HG02970 (cell line): ENCODE results near the gene CFAP90.

Experiments
- ATAC-seq: cut with Tn5 transposase; IDR thresholded peaks from one replicate; pipeline ENCODE4 v1.9.1; 2021; ENCODE audit warnings: mild to moderate bottlenecking, moderate library complexity, moderate number of reproducible peaks; ENCODE audit not compliant: unreplicated experiment, low FRiP score

The CFAP90 gene

DNA sequence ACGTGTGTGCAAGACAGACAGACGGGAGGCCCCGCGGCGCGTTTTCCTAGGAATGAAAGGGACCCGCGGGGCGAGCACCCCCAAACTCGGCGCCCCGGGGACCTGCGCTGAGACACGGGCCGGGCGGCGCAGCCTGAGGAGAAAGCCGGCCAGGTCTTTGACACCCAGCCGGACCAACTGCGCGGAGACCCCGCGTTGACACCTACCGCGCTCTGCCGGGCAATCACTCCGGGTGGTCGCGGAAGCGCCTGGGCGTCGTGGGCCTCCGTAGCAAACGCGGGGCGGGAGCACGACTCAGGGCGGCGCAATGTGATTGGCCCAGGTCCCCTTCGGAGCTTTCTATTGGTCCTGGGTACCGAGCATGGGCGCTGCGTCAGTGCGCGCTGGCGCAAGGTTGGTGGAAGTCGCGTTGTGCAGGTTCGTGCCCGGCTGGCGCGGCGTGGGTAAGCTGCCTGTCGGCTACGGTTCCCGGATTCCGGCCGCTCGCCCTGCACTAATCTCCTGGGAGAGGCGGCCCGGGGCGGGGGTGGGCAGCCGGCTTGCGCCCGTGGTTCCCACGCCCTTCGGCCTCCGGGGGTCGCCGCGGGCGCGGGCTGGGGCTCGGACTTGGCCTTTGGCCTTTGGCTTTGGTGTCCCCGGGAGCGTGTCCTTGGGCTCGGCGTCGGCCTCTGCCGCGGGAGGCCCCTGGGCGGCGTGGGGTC is 18.0 kb upstream of the CFAP90 start, which contains the start of the genes FASTKD3 and MTRR:
FASTKD3 (minus strand) TSS at position 259 of the 701 bp plus-strand sequence. CDS start 948 bp downstream, outside the sequence.
MTRR (plus strand) TSS at position 376 of the 701 bp plus-strand sequence. CDS start 1,647 bp downstream, outside the sequence.
- ATAC-seq: peak; percentile 99

DNA sequence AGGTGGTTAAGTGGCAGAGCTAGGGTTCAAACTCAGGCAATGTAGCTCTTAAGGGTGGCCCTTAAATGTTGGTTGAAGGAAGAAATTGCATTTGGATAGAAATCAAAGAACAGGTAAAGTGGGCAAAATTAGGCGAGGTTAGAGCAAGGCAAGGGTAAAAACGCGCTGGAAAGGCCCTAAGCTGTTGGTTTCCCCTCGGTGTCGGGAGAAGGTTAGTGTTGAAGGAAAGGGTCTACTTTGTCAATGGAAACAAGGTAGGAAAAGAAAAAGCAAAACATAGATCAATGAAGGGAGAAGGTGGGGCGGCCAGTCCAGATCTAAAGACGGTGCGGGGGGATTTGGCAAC is 17.5 kb upstream of the CFAP90 start:
- ATAC-seq: no peak

DNA sequence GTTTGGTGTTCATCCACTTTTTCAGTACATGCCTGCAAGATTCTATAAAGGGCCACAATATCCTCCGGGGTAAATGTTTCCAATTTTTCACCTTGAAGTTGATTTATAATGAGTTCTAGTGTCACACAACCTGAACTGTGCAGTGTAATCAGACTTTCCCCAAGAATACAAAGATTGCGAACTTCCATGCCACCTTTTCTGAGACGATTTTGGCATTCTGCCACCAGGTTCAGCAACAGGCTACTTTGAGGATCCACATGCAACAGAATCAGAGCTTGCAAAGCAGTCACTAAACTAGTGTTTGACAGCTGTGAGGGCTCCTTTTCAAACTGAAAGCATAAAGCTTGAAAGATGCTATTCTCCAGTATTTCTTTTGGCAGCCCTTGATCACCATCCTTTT is 16.3 kb upstream of the CFAP90 start:
- ATAC-seq: no peak

DNA sequence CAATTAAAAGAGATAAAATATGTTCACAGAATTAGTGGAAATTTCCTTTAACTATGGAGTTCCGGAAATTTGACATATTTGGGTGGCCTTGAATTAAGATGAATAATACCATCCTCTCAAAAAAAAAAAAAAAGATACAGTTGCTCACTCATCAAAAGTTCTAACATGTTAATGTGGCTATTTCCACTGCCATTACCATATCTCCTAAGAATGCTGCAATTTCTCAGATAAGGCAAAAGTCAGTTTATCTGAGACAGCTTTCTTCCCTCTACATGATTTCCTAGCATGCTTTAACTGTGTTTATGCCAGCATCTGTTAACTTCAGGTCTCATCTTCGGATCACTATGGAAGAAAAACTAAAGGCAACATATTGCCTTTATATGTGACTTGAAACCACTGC is 15.3 kb upstream of the CFAP90 start:
- ATAC-seq: no peak

DNA sequence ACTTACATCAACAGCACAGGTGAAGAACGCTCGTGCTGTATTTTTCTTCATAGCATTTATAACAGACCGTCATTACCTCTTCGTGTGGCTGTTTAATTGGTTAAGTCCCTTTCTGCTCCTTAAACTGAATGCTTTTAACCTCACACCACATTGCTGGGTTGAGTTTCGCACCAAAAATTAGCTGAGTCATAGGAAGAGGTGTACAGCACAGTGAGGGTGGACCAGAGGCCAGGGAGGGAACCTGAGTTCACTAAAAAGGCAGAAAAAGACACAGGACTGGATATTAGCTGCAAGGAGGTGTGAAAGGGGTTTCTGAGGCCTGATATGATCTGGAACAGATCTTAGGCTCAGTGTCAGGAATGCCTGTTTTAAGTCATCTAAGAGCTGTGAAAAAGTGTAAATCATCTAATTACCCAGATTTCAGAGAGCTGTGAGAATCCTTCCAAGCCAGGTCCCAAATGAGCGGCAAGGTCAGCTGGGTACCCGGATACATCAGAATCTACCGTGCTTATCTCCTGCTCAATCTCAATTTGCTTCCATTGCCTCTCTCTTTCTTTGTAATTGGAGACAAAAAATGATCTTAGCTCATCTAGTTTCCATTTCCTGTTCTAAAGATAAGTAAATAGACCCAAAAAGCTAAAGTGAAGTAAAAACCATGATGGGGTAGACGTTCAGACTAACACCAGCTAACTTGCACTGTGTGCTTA is 7.1 kb upstream of the CFAP90 start:
- ATAC-seq: no peak

DNA sequence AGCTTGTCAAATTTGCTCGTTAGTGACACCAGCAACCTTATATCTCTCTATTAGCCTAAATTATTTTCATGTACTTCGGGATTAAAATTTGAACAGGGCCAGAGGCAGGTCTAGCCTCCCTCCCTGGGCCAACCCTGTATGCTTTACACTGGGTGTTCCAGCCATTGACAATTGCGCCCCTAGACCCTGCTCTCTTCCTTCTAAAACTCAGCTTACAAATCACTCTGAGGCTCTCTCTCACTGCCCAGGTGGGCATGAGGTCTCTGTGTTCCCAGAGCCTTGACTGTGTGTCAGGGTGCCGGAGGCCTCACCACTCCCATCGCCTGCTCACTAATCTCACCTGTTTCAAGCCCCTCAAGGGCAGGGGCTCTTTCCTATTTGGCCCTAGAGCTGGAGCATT is 6.4 kb upstream of the CFAP90 start:
- no peak for ATAC-seq

DNA sequence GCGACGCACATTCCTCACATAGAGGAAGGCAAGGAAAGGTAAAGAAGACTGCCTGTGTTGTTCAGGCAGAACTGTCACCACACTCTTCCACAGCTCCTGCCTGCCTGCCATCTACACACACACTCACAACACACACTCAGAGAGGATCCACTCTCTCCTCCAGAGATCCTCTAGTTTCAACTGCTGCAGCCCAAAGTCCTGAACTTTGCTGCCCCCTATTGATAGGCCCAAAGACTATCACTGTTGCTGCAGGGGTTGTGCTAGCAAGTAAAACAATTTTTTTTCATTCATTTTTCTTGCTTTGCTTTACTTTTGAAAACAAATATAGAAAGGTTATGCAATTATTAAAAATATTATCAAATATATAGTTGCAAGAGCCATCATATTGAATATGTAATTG is 5.9 kb upstream of the CFAP90 start:
- no peak for ATAC-seq

DNA sequence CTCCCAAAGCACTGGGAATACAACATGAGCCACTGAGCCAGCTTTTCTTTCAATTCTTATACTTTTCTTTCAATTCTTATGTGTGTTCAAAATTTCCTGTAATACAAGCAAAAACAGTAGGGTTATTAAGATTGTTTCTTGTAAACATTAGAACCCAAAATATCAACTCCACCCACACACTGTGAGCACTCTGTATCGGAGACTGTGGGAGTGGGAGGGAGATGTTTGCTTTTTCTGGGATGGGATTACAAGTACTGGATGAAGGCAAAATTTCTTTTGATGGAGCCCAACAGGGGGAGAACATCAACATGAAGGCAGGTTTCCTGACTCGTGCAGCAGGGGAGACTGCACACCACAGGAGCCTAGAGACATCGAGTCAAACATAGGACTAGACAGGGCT is 4.7 kb upstream of the CFAP90 start:
- ATAC-seq: no peak

DNA sequence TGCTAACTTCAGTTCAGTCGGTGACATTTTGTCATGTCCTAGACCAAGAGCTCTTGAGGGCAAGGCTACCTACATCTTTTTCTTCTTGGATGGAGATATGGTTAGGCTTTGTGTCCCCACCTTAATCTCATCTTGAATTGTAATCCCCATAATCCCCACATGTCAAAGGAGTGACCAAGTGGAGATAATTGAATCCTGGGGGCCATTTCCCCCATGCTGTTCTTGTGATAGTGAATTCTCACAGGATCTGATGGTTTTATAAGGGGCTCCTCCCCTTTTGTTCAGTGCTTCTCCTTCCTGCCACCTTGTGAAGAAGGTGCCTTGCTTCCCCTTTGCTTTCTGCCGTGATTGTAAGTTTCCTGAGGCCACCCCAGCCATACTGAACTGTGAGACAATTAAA is 2.1 kb upstream of the CFAP90 start:
- ATAC-seq: no peak

DNA sequence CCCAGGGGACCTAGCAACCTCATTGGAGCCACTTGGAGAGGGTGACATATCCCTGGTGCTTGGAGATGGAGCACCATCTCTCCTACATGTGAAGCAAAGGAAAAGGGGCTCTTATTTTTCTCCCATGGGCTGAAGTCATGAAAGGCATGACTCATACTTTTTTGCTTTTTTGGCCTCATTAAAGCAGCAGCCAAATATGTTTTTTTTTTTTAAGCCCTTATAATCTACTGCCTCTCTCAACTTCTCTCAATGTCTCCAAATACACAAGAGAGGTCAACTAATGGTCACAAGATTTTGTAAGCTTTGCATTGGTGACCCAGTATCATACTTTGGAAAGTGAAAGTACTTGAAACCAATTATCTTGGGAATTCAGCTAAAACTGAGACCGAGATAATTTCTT is 1.6 kb upstream of the CFAP90 start:
- no peak for ATAC-seq

DNA sequence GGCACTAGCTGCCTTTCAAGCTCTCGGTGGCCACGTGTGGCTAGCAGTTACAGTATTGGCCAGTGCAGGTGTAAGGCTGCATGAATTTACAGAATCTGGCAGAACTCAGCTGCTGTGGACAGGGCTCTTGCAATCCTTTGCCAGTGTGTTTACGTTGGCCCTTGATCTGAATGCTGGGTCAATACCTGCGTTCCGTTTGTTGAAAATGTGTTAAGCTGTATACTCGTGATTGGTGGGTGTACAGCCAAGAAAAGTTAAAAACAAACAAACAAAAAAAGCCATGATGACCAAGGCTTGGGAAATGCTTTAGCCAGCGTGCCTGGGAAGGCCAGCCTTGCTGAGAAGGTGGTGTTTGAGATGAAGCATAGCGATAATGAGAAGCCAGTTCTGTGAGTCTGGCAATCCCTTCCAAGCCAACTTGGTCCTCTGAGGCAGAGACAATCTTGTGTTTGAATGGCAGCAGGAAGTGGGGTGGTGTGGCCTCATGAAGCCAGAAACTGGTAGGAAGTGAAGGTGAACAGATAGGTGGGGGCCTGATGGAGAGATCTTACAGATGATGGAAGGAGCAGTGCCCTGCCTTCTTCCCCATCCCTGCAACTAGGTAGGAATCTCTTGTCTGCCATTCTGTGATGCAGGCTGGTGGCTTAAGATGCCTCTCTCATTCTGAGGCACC is 820 bp upstream of the CFAP90 start:
- ATAC-seq: no peak

DNA sequence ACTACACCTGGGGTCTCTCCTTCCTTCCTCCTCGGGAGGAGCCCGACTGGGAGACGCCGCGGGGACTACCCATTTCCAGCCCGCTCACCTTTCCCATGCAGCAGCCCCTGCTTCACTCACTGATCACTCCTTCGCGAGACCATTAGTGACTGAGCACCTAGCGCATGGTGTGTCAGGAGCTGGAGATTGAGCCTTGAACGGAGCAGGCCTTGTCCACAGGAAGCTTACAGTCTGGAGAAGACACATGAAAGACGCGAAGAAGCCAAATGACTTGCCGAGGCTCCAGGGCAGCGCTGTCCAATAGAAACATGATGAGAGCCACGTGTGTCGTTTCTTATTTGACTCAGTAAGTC is 283 bp upstream of the CFAP90 start:
- ATAC-seq: no peak

DNA sequence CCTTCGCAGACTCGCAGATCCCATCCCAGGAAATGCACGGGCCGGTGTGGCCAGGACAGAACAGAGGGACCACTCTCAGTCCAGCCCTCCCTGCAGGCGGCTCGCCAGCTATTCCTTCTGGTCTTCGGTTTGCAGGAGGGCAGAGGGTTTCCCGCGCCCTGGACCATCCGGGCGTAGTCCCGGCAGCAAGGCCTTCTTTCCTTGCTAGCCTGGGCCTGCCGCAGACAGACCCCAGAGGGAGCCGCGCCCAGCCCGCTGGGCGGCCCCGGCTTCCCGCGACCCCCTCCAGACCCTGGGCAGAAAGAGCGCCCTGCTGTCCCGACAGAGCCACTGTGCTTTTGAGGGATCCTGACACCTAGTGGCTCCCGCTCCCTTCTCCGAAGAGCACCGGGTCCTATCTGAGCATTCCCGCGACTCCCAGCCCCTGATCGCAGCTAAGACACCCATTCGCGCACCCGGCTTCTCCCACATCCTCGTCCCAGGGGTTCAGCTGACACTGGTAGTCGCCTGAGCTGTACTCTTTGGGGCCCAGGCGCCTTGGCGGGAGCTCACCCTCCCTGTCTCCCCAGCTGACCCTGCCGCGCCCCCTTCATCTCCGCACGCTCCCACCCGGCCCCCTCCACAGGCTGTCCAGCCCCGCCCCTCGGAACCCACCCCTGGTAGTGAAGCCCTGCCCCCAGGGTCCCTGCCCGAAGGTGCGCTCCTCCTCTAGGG is 1.1 kb downstream of the CFAP90 start:
- no peak for ATAC-seq

DNA sequence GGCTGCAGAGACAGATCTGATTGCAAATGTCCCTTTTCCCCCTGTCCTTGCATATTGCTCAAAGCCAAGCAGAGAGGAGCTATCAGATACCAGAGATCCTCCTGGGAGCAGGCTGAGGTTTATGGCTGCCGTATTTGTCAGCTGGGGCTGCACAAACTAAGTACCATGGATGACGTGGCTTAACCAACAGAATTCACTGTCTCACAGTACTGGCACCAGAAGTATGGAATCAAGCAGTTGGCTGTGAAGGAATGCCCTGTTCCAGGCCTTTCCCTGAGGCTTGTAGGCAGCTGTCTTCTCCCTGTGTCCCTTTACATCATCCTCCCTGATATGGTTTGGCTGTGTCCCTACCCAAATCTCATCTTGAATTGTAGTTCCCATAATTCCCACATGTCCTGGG is 2.6 kb downstream of the CFAP90 start:
- no peak for ATAC-seq

DNA sequence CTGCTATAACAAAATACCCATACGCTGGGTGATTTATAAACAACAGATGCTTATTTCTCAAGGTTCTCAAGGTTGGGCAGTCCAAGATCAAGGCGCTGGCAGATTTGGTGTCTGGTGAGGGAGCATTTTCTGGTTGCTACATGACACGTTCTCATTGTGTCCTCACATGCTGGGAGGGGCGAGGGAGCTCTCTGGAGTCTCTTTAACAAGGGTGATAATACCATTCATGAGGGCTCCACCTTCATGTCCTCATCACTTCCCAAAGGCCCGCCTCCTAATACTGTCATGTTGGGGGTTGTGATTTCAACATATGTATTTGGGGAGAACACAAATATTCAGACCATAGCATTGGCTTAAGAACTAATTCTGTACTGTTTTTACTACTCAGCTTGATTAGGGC is 4.6 kb downstream of the CFAP90 start:
- no peak for ATAC-seq

DNA sequence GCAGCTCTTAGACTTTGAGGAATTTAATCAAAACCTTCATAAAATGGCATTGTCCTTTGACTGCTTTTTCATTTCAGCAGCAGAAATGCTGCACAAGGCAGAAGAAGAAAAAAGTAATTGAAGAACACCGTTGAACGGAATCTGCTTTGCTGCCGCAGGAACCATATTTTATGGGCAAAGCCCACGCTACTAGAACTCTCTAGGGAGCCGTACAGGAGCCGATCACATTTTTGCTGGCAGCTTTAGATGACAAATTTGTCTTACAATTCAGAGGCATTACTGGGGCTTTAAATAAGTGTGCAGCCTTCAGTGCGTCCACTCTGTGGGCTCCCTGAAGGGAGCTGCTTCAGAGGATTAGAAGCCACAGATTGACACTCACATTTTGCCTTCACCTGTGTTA is 5.4 kb downstream of the CFAP90 start:
- ATAC-seq: no peak

DNA sequence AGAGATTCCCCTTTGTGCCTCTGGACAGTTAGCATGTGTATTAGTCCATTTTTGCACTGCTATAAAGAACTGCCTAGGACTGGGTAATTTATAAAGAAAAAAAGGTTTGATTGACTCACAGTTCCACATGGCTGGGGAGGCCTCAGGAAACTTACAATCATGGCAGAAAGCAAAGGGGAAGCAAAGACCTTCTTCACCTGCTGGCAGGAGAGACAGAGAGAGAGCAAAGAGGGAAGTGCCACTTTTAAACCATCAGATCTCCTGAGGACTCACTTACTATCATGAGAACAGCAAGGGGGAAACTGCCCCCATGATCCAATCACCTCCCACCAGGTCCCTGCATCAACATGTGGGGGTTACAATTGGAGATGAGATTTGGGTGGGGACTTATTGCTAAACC is 6.0 kb downstream of the CFAP90 start:
- no peak for ATAC-seq

DNA sequence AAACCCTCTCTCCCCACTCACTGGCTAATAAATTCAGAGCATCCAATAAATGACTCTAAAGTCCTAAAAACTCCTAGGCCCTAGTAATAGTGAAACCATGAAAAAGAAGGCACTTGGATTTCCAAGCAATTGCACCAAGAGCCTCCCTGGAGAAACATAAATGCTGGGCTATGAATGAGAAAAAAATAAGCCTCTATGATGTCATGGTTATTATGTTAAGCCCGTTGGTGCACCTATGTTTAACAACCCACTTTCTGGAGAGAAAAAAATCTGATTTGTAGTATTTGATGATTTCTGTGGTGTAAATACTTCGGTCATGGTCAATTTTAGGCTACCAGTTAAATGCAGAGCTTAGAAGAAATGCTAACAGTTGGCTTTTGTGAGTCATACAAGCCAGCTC is 8.4 kb downstream of the CFAP90 start:
- ATAC-seq: no peak

DNA sequence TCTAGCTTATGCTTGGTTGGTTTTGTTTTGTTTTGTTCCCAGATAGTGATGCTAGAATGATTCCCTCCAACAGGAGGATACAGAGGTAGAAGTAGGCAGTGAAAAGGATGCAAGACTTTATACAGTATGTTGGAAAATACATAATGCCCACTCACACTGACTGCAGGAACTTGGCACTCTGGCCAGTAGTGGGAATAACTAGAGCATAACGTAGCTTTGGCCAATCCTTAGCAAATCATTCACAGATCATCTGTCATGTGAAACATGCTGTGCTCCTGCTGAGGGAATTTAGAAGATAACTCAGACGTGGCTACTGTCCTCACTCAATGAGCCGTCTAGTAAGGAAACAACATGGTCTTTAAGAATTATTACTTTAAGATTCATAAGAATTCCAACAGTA is 13.5 kb downstream of the CFAP90 start:
- no peak for ATAC-seq

DNA sequence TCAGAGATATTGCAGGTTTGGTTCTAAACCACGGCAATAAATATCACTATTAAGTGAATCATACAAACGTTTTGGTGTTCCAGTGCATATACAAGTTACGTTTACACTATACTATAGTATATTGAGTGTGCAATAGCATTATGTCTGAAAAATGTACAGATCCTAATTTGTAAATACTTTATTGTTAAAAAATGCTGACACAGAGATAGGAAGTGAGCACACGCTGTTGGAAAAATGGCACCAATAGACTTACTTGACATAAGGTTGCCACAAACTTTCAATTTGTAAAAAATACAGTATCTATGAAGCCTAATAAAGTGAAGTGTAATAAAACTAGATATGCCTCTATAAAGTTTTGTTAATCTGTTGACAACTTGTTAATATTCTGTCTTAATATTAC is 16.0 kb downstream of the CFAP90 start:
- no peak for ATAC-seq

DNA sequence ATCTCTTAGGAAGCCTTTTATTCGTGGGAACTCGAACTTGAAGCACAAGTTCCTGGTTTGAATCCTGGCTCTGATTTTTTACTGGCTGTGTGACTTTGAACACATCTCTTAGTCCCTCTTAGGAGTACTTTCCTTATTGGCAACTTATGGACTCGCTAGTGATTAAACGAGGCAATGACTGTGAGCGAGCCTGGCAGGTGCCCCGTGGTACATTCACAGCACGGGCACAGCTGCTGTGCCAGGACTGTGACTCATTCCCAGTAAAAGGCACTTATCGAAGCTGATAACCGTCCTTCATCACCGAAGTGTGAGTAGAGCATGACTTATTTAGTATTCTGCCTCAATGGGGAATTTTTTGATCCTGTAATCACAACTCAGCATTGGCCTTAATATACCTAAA is 22.7 kb downstream of the CFAP90 start:
- ATAC-seq: no peak
